Left colon (tissue), 2 donors: ENCODE results near the gene SEPTIN12. TPM values are rescaled to one million over a fixed set of nuclear protein-coding genes. Genes with fewer than 3 reads are reported as not detected.
A peak's percentile ranks its signal among the peaks of the same experiment; 100 is the strongest.

Experiments
- ATAC-seq: fragments of 200-7000 bp; cut with Tn5 transposase; one replicate; pipeline ENCODE4 v1.9.1; 2020; ENCODE audit warnings: mild to moderate bottlenecking, moderate library complexity
- DNase-seq, 2 donors: peaks; one replicate each; pipeline ENCODE4 v3.0.0-alpha.2; 2020
- intact Hi-C, 2 donors: fragments of 100-400 bp; cut with DNase I in 1 of 2; cut with micrococcal nuclease in 1 of 2; formaldehyde crosslinking; loops; one replicate each; pipeline versions ENCODE4 v1.11.2 to v1.14.0; 2022; cut with DNase I, micrococcal nuclease
- total RNA-seq, 2 donors: library from RNA; stranded (reverse); fragmentation: NEBNext Ultra II Directional; extraction: Animal tissue kit (Norgen Biotek cat#: 25700); gene quantifications; one replicate each; pipeline ENCODE4 v1.2.1, GENCODE V29; 2021
- donor health status: DM: no; HTN: no; CAD: no.
- donor health status: DM: yes; HTN: yes; CAD: no.

The SEPTIN12 gene
- total RNA-seq, 2 donors from 2014 or later: 0.75 TPM; not detected in 1

DNA sequence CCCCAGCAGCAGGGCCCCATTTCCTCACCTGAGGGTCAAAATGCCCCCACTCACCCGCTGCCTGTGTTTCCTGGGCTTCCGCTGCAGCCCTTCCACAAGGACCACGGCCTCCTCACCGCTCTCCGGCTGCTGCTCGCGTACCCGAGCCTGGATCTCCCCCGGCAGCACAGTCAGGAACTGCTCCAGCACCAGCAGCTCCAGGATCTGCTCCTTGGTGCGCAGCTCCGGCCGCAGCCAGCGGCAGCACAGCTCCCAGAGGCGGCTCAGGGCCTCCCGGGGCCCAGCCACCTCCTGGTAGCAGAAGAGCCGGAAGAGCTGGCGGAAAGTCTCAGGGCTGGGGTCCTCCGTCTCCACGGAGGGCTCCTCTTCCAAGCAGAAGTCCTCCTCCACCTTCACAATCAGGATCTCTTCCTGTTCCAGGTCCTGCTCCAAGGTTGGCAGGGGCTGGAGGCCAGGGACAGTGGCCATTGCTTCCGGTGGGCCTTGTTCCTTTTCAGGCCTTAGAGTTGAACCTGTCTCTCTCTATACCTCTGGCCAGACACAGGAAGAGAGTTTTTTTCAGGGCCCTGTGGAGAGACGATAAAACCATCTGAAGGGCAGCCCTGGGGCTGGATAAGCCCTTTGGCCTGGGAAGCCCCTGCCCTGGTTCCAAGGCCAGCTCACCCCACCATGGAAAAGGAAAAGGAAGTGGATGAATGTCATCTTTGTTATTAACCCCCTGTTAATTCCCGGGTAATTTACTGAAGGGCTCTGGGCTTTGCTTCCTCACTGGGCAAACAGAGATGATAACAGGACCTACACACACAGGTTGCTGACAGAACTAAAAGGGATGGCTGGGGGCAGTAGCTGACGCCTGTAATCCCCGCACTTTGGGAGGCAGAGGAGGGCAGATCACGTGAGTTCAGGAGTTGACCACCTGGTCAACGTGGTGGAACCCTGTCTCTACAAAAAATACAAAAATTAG, 22.4 kb downstream of the SEPTIN12 start:
- no peak for ATAC-seq
- DNase-seq: no peak
- intact Hi-C loops: no loop called here

DNA sequence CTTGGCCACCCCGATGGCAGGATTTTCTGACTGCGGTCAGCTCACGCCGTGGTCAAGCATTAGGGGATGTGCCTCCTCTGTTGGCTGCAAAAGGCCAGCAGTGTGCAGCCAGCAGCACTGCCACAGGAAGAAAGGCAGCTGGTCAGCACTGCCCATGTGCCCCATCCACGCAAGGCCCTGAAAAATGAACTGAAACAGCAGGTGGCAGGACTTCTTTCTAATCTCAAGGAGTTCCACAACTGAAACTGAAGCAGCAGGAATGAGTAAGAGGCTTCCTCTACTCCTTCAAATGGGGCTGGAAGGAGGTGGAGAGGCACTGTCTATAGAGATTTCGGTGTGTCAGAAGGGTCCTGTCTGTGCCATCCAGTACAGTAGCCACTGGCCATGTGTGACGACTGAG, 24.4 kb downstream of the SEPTIN12 start:
- intact Hi-C loops: no loop called here
- DNase-seq (no peak), ATAC-seq (no peak)

DNA sequence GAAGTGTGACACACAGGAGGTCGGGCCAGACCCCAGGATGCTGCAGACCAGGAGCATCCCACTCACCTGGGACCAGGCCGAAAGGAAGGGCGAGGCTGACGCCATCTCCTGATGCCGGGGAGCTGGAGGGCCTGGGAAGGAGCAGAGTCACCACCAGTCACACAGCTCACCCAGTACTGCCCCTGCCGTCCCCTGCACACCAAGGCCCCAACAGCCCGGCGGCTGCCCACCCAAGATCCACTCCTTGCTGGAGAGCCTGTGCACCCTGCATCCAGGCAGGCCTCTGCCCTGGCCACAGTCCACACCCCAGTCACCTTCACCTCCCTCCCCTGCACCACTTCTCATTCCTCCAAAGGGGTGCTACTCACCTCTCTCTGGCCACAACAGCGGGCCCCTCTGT, 25.9 kb downstream of the SEPTIN12 start:
- no peak for ATAC-seq
- intact Hi-C loops: no loop called here
- DNase-seq: no peak

DNA sequence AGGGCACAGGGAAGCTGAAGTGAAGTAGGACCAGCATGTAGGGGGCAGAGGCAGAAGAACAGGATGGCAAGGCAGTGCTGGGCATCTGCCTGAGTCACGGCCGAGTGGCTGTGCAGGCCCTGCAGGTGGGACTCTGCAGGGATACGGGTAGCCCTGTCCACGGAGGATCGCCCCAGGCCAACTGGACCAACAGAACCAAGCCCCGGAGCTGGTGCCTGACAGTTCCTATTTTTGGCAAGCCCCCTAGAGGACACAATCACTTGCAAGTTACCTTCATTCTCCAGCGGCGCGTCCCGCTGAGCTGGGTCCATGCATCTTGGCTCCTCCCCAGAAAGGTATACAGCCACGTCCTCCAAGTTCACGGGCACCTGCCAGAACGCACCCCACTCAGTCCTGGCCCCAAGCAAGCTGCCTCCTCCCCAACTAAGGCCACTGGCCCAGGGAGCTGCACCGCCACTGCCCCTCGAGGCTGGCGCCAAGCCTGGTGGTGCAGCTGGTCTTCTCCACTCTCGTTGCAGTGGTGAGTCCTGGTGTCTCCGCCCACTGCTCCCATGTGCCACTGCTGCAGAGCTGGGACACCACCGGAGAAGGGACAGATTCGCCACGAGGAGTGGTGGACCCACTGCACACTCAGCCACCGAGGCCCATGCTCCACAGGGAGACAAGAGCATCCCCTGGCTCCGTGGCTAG, 27.8 kb downstream of the SEPTIN12 start:
- DNase-seq (no peak), ATAC-seq (no peak)
- intact Hi-C loops: no loop called here

DNA sequence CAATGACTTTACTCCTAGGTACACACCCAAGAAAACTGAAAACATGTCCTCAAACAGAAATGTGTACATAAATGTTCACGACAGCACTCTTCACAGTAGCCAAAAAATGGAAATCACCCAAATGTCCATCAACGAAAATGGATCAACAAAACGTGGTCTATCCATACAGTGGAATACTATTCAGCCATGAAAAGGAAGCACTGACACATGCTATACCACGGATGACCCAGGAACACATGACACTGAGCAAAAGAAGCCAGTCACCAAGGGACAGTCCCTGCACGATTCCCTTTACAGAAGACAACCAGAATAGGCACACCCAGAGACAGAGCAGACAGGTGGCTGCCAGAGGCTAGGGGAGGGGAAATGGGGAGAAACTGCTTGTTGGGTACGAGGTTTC, 32.5 kb downstream of the SEPTIN12 start:
- DNase-seq: no peak
- intact Hi-C loops: no loop called here
- ATAC-seq: no peak

DNA sequence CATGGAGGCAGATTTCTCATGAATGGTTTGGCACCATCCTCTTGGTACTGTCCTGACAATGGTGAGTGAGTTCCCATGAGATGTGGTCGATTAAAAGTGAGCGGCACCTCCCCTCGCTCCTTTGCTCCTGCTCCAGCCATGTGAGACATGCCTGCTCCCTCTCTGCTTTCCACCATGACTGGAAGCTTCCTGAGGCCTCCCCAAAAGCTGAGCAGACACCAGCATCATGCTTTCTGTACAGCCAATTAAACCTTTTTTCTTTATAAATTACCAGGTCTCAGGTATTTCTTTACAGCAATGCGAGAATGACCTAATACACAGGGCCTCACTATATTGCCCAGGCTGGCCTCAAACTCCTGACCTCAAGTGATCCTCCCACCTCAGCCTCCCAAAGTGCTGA, 33.3 kb downstream of the SEPTIN12 start:
- intact Hi-C loops: no loop called here
- DNase-seq (no peak), ATAC-seq (no peak)

DNA sequence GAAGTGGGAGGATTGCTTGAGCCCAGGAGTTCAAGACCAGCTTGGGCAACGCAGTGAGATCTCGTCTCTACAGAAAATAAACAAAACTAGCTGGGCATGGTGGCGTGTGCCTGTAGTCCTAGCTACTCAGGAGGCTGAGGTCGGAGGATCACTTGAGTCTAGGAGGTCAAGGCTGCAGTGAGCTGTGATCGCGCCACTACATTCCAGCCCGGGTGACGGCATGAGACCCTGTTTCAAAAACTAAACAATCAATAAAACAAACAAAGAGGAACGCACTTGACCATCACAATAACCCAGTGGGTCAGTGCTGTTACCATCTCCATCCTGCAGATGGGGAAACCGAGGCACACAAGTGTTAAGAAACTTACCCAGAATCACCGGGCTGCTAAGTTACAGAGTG, 34.9 kb downstream of the SEPTIN12 start:
- intact Hi-C loops: no loop called here
- ATAC-seq: no peak
- no peak for DNase-seq

DNA sequence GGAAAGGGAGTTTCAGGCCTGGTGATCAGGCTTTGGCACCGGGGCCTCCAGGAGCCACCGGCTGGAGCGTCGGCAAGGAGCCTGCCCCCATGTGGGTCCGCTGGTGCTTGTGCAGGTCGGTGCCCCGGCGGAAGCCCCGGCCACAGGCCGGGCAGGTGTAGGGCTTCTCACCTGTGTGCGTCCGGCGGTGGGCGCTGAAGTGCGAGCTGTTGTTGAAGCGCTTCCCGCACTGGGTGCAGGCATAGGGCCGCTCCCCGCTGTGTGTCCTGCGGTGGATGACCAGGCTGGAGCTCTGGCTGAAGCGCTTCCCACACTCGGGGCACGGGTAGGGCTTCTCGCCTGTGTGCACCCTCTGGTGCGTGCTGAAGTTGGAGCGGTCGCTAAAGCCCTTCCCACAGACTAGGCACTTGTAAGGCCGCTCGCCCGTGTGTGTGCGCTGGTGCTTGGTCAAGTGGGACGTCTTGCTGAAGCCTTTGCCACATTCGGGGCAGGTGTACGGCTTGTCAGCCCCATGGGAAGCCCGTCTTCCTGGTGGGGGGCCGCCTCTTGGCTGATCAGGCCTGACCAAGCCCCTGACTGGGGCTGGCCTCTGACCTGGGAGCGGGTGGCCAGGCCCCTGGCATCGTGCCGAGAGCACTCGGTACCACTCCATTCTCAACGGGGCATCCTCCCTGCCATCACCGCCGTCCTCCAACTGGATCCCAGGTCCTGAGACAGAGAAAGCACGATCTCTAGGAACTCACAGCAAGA, 35.6 kb downstream of the SEPTIN12 start:
- DNase-seq (no peak), ATAC-seq (no peak)
- intact Hi-C loops: no loop called here

DNA sequence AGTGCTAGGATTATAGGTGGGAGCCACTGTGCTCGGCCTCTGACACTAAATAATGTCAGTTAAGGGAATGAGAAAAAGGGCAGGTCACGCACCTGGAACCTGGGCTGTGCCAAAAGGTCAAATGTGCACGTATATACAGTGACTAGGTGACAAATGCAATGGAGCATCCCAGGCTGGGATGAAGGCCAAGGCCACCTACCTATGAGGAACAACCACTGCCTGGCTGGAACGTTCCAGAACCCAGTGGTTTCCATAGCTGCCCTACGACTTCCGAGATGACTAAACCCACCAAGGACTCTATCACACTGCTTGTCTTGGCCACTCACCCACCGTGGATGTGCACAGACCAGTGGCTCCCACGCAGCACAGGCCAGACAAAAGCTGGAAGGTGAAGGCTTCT, 37.2 kb downstream of the SEPTIN12 start:
- DNase-seq (no peak), ATAC-seq (no peak)
- intact Hi-C loops: no loop called here

DNA sequence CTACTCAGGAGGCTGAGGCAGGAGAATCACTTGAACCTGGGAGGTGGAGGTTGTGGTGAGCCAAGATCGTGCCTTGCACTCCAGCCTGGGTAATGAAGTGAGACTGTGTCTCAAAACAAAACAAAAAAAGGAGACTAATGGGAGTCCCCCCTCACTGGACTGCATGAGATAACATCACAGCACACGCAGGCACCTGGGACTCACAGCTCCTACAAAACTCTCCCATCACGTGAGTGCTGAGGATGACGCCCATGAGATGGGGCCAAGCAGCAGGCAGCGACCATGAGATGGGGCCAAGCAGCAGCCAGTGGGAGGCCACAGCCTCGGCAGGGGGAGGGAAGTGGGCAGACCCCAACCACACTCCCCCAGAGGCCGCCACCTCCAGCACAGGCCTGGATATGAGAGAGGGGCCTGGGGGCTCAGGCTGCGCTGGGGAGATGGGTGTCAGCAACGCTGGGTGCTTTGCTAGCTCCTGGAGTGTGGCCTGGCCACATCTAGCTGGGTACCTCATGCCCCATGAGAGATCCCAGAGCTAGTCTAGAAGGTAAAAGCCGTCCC, 38.4 kb downstream of the SEPTIN12 start:
- DNase-seq (no peak), ATAC-seq (no peak)
- intact Hi-C loops: no loop called here

DNA sequence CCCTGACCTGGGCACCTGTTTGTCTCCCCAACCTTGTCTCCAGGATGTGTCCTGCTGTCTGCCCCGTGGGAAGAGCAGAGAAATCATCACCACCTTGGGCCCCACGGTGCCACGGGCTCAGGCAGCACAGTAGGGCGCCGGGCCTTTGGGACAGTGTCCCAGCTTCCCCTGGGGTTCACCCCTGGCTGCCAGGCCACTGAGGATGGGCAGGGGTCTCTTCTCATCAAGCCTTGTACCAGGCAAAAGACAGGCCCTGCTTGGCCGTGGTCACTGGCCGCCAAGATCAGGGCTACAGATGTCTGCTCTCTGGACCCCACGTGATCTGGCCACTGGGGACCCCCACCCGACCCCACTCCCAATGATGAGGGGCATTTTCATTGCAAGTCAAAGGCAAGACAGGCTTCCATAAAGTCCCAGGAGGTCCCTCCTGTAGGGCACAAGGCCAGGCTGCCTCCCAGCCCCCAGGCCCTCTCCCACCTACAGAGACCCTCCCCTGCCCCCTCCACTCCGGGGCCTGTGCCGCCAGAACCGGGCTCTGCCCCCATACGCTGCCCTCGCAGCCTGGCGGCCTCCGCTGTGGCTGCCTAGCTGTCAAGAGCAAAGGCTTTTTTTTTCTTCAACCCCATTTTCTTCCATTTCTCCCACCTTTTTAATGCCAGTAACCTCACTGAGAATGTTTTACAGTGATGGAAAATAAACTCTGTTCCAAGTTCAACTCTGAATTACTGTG, 39.3 kb downstream of the SEPTIN12 start:
- no peak for DNase-seq
- intact Hi-C loops: no loop called here
- no peak for ATAC-seq

DNA sequence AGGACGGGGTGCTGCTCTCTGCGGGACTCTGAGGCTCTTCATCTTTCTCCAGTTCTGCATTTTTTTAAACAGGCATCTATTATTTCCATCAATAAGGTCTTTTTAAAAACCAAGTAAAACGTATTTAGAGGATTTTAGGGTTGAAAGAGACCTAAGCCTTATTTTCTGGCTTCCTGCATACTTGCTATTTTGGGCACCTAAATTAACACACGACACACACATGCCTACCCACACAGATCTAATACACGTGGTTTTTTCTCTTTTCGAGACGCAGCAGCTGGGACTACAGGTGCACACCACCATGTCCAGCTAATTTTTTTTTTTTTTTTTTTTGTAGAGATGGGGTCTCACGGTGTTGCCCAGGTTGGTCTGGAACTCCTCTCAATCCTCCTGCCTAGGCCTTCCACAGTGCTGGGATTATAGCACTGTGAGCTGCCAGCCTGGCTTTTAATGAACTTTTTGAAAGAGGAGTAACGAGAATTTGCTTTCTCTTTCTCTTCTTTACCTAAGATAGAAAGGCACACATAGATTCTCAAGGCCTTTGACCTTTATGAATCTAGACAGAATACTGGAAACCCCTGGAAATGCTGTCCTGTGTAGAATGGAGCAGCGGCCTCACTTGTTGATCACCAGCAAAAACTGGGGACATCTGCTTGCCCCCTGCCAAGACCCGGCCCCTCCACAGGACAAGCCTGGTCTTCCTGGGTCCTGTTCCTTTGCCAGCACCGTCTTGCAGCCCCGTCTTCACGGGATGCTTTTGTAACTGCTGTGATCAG, 40.1 kb downstream of the SEPTIN12 start:
- intact Hi-C loops: no loop called here
- DNase-seq (no peak), ATAC-seq (no peak)

DNA sequence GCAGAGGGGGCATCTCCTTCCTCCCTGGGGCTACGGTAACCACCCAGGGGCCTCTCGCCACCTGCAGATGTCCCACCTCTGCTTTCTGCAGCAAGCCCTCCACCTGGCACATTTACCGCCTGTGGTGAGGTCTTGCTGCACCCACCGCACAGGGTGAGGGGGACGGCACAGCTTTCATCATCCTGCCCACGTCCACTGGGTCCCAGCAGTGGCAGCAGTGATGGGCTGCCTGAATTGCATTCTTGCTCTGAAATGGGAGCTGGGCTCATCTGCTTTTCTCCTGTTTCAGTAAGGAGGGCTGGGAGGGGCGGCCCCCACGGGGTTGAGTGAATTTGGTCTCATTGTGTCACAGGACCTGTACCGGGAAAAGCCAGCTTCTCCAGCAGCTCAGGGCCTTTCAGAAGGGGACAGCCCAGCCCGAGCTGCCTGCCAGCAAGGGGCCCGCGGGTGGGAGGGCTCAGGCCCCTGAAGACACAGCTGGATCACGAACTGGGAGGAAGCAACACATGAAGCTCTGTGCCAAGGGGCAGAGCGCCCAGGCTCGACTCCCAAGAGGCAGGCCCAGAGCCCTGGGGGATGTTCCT, 41.1 kb downstream of the SEPTIN12 start:
- intact Hi-C loops: no loop called here
- DNase-seq (no peak), ATAC-seq (no peak)

DNA sequence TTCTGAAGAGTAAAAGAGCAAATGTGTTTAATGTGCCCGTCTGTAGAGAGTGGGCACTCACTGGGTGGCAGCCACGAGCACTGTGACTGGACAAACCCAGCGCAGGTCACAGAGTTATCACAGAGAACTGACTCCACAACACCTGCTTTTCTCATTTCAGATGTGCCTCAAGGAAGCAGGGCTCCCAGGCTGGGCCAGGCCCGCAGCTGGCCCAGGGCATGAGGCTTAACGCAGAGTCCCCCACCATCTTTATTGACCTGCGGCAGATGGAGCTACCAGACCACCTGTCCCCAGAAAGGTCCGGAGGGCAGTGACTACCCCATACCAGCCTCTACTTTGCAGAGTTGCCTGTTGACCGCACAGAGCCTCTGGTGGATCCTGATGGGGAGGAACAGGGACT, 41.9 kb downstream of the SEPTIN12 start:
- intact Hi-C loops: no loop called here
- ATAC-seq (no peak), DNase-seq (no peak)

DNA sequence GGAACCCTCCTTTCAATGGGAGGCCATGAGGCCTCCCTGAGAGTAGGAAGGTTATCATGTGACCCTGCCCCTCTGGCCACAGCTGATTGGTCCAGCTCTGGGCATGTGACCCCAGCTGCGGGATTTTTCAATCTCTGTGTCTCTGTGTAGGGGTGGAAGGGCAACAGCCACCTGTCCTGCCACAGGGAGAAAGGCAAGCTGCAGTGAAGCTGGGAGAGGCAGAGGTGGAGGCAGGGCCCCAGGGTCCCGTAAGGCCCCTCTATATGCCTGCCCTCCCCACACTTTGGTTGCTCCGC, 42.9 kb downstream of the SEPTIN12 start:
- intact Hi-C loops: no loop called here
- no peak for ATAC-seq
- DNase-seq: no peak

DNA sequence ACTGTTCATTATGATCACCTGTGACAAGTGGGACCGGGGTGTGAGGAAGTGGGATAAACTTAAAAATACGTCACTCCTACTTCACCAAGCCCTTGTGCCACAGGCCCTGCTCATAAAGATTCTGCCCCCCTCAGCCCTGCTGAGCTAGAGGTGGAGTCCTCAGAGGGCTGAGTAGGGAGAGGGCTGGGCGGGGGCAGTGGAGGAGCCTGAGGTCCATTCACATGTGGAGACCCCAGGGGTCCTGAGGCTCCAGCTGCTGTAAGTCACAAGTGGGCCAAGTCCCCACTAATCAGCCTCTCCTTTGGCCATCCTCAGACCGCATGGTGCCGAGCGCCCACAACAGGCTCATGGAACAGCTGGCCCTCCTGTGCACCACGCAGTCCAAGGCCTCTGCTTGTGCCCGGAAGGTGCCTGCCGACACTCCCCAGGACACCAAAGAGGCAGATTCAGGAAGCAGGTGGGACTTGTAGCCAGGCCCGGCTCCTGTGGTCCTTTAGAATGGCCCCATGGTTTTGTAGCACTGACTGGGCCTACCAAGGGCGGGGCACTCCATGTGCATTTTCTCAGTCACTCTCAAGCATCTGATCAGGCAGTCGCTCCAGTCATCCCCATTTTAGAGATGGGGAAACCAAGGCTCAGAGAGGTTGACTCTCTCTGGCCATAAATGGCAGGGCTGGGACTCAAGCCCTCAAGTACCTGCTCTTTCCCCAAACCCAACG, 43.4 kb downstream of the SEPTIN12 start:
- DNase-seq: no peak
- intact Hi-C loops: no loop called here

DNA sequence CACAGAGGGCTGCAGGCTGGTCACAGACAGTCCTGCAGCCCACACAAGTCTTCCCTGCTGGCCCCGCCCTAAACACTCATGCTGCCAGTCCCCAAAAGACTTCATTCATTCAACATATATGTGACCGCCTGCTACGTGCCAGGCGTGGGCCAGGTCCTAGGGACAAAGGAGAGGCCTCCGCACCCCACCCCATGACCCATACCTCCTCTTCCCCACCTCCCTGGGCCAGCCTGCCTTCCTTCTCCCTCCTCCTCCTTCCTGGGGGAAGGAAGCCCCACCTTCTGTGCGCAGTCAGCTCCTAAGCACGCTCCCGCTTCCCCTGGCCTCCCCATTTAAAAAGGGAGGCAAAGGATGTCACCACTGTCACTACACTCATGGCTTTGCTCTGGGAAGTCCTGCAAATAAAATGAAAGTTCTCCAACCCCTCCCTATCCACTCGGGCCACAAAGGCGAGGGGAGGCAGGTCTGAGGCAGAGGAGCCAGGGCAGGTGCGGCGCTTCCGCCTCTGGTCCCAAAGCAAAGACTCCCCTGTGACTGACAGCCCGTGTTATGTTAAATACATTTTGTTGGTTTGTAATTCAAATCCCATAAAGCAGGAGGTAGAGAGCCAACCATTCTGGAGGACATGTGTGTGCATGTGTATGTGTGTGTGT, 44.8 kb downstream of the SEPTIN12 start:
- intact Hi-C loops: no loop called here
- ATAC-seq (peak; percentile 83), DNase-seq (peak; percentile 42 to 55)

More for the DNA sequence above, 43.4 kb downstream of the SEPTIN12 start:
- ATAC-seq: no peak
